ENCODE results near the gene FAM163A. TPM values are rescaled to one million over a fixed set of nuclear protein-coding genes. Genes with fewer than 3 reads are reported as not detected.

FAM163A gene
- total RNA-seq, 1 donor from 2014 or later: 0.17 TPM

DNA sequence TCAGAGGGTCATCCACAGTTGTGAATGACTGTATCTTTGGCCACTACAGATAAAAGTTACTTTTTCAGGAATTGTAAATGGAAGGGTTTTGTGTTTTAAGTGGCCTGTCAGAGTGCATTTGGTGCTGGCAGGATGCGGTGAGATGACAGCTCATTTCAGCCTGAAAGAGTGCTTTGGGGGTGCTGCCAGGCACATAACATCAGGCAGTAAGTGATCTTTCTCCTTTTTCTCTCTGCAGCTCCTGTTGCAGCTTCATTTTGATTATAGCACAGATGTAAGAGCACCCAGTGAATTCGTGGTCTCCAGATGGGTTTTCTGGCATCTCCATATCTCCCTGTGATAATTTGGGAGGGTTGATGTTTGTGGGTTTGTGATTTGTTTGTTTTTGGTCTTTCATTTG lies 14.8 kb upstream of the FAM163A start:
- peaks cover 3% of the 10 kb centered on the region for H3K27me3 ChIP-seq (ENCODE audit: control insufficient read depth, insufficient read depth, low read length)
- H3K36me3 ChIP-seq (ENCODE audit: control insufficient read depth, insufficient read depth, low read length): no peaks in the 10 kb centered on the region
- no peak for DNase-seq (ENCODE audit: low read depth)
- H3K4me3 ChIP-seq (ENCODE audit: low read depth, low read length): no peak overlapping the region
- TF ChIP-seq, protein P1, sequence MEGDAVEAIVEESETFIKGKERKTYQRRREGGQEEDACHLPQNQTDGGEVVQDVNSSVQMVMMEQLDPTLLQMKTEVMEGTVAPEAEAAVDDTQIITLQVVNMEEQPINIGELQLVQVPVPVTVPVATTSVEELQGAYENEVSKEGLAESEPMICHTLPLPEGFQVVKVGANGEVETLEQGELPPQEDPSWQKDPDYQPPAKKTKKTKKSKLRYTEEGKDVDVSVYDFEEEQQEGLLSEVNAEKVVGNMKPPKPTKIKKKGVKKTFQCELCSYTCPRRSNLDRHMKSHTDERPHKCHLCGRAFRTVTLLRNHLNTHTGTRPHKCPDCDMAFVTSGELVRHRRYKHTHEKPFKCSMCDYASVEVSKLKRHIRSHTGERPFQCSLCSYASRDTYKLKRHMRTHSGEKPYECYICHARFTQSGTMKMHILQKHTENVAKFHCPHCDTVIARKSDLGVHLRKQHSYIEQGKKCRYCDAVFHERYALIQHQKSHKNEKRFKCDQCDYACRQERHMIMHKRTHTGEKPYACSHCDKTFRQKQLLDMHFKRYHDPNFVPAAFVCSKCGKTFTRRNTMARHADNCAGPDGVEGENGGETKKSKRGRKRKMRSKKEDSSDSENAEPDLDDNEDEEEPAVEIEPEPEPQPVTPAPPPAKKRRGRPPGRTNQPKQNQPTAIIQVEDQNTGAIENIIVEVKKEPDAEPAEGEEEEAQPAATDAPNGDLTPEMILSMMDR (IDR thresholded peaks at IDR 0.05; ENCODE audit: insufficient read depth, low read length, poor library complexity, severe bottlenecking): no peak

DNA sequence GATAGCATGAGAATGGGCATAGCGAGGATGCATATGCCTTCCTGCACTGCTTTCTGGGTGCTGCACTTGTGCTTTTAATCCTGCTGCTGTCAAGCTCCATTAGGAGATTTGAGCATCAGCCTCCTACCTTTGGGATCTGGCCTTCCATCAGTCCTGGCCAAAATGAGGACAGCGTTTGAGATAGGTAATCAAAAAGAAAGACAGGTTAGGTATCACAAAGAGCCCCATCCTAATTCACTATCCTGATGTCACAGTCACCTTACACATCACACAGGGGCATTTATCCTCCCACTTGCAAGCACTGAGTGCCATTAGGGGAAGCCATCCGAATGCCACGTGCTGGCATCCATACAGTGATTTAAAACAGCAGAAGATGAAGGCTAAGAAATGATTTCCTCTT lies 13.2 kb upstream of the FAM163A start:
- Histone ChIP-seq H3K36me3 (ENCODE audit: control insufficient read depth, insufficient read depth, low read length) (no peaks in the 10 kb centered on the region), H3K27me3 (ENCODE audit: control insufficient read depth, insufficient read depth, low read length) (peaks cover 3% of the 10 kb centered on the region), H3K4me3 (ENCODE audit: low read depth, low read length) (no peak overlapping the region)
- TF ChIP-seq, protein P1 (IDR thresholded peaks at IDR 0.05; ENCODE audit: insufficient read depth, low read length, poor library complexity, severe bottlenecking): no peak
- no peak for DNase-seq (ENCODE audit: low read depth)

DNA sequence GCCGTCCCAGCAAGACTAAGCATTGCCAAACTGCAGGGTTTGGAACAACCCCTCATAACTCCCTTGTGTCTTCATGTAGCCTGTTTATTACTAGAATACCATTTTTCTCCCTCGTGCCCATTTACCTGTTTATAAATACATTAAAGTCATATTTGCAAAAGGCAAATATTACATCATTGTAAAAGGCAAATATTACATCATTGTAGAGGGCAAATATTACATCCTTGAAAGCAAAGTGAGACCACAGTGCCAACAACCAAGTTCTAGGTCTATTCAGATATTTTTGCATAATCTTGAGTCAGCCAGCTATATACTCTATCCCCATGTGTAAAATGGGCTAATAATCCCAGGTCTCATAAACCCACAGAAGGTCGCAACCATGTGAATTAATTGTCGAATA lies 11.4 kb upstream of the FAM163A start:
- DNase-seq (ENCODE audit: low read depth): no peak
- peaks cover 3% of the 10 kb centered on the region for H3K27me3 ChIP-seq (ENCODE audit: control insufficient read depth, insufficient read depth, low read length)
- TF ChIP-seq, protein P1 (IDR thresholded peaks at IDR 0.05; ENCODE audit: insufficient read depth, low read length, poor library complexity, severe bottlenecking): no peak
- no peak overlapping the region for H3K4me3 ChIP-seq (ENCODE audit: low read depth, low read length)
- no peaks in the 10 kb centered on the region for H3K36me3 ChIP-seq (ENCODE audit: control insufficient read depth, insufficient read depth, low read length)

DNA sequence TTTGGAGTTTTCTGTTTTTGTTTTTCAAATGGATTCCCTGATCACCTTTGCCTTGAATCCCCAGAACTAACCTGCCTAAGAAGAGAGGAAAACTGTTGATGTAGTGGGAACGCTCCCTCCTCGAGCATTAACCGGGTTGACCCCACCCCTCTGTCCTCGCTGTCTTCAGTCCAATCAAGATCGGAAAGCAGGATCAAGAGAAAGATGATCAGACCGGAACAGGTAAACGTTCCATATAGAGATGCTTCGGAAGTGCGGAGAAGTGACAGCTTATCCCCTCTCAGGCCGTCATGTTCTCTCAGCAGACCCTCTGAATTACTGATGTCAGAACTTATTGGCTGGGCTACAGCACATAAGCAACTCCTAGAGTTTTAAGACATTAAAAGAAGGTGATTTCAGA lies 800 bp upstream of the FAM163A start:
- no peak for DNase-seq (ENCODE audit: low read depth)
- Histone ChIP-seq H3K36me3 (ENCODE audit: control insufficient read depth, insufficient read depth, low read length) (no peaks in the 10 kb centered on the region), H3K27me3 (ENCODE audit: control insufficient read depth, insufficient read depth, low read length) (peaks cover 36% of the 10 kb centered on the region), H3K4me3 (ENCODE audit: low read depth, low read length) (no peak overlapping the region)
- TF ChIP-seq, protein P1 (IDR thresholded peaks at IDR 0.05; ENCODE audit: insufficient read depth, low read length, poor library complexity, severe bottlenecking): no peak

DNA sequence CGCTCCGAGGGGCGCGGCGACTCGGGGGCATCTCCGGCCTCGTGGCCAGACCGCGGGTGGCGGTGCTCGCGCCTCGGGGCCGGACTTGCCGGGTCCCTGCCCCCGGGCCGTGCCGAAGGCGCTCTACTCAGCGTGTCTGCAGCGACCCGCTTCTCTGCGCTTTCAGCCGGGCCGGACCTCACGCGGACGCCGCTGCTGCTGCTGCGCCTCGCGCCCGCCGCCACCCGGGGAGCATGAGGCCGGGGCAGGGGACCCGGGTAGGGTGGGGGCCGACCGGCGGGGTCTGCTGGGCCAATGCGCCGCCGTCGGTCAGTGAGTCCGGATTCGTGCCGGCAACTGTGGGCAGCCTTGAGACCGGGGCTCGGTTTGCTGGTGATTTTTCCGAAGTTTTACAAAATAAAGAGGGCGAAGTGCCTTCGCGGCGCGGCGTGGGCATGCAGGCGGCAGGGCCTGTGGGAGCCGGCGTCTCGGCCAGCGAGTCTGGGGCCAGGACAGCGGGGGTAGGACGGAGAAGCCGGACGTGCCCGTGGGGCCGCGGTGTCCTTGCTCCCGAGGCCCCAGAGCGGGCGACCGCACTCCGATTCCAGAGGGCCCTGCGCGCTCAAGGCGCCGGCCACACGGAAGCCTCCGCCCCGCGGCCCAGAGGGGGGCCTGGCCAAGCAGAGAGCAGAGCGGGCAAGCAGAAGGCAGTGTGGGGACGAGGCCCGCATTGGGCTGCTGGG lies 749 bp downstream of the FAM163A start:
- TF ChIP-seq, protein P1 (IDR thresholded peaks at IDR 0.05; ENCODE audit: insufficient read depth, low read length, poor library complexity, severe bottlenecking): no peak
- Histone ChIP-seq H3K27me3 (ENCODE audit: control insufficient read depth, insufficient read depth, low read length) (peaks cover 38% of the 10 kb centered on the region), H3K4me3 (ENCODE audit: low read depth, low read length) (no peak overlapping the region), H3K36me3 (ENCODE audit: control insufficient read depth, insufficient read depth, low read length) (no peaks in the 10 kb centered on the region)
- no peak for DNase-seq (ENCODE audit: low read depth)
